ENCODE data around the gene RAB11A. TPM values are rescaled to one million over a fixed set of nuclear protein-coding genes. Genes with fewer than 3 reads are reported as not detected.
"Not testable (repeated sequence)": the region's sequence is repeated elsewhere in the genome, so short reads cannot be mapped to it uniquely, and the experiment has no call there.

Gene RAB11A
- total and polyA plus RNA-seq, 9 of the 15 experiments (the other 6 are each of a cell fraction or from before 2014, with no cell fraction given) = 129 to 369 (median 245) TPM

GRCh38 chr15:65872596-65872995 is 3.3 kb downstream of the RAB11A start:
- Histone ChIP-seq H3K4me1 (replicated peaks in 1 of 2; ENCODE audit: control insufficient read depth in 2 of 2, insufficient read depth in 2 of 2, low read length in 2 of 2) (peaks cover 11 to 12% of the 10 kb centered on the region in 2 experiments; a peak in 4 of 5 replicates), H3K36me3 (ENCODE audit: control insufficient read depth, insufficient read depth, low read length) (peaks cover 39% of the 10 kb centered on the region), H3K4me2 (ENCODE audit: insufficient read depth, low read length) (0 out of 2 replicates have a peak overlapping the region, but pooled peaks have one; percentile 96), H3K79me2 (ENCODE audit: control insufficient read depth, insufficient read depth, low read length) (peaks cover 82% of the 10 kb centered on the region)
- WGBS (ENCODE audit: insufficient coverage, low coverage, missing lambda C conversion rate) = 68% methylated on average over 5 of the region's 5 CpGs
- FAIRE-seq; intact Hi-C loops (cut with micrococcal nuclease); H3K9me3 ChIP-seq (replicated peaks; ENCODE audit: control insufficient read depth, insufficient read depth, low read depth, low read length); H4K20me1 ChIP-seq (replicated peaks; ENCODE audit: control insufficient read depth, insufficient read depth, low read length); BruUV-seq (replicated peaks); H3K9me1 ChIP-seq (ENCODE audit: control insufficient read depth, insufficient read depth, low read length); H3K4me3 ChIP-seq; ATAC-seq; H3K27me3 ChIP-seq (ENCODE audit: control insufficient read depth in 2 of 2, insufficient read depth in 2 of 2, low read length in 2 of 2); H3K9ac ChIP-seq (ENCODE audit: insufficient read depth in 1 of 2, low read depth in 2 of 2, low read length in 2 of 2); DNase-seq (ENCODE audit: extremely low read depth in 1 of 4, low spot score in 3 of 4); H2AFZ ChIP-seq (ENCODE audit: low read depth, low read length); H3K27ac ChIP-seq (ENCODE audit: extremely low read depth, low read depth, low read length): not testable (repeated sequence)
- TF ChIP-seq TBP (optimal IDR thresholded peaks at IDR 0.05; ENCODE audit: low read depth, low read length) (peak; percentile 37), PHF21A (IDR thresholded peaks at IDR 0.05; ENCODE audit: borderline replicate concordance, low read depth) (0 out of 2 replicates have a peak, but pooled peaks have one; percentile 22), KDM1A (IDR thresholded peaks at IDR 0.05) (peak; percentile 51 to 62; a peak in 3 of 4 replicates), TRIM24 (IDR thresholded peaks at IDR 0.05) (0 out of 4 replicates have a peak, but pooled peaks of 1 of the 2 experiments have one; percentile 10), FOSL1 (tag; conservative IDR thresholded peaks at IDR 0.05) (0 out of 2 replicates have a peak, but pooled peaks have one; percentile 21)
- in situ Hi-C loops (cut with MboI) = loop anchor here (25.0 kb wide), 1 partner anchor 235 kb away; no protein-coding TSS in a partner anchor
- POLR2A ChIA-PET = interaction anchor here (2.5 kb wide), 1 partner anchor 82 kb away, joined by 10 read pairs; the partner anchor contains the start of gene DENND4A
- CTCF ChIA-PET (ENCODE audit: low intra/inter-chr PET ratio) = interaction anchor here (0.6 kb wide), 1 partner anchor 47 kb away, joined by 3 read pairs; no protein-coding TSS in a partner anchor

DNA sequence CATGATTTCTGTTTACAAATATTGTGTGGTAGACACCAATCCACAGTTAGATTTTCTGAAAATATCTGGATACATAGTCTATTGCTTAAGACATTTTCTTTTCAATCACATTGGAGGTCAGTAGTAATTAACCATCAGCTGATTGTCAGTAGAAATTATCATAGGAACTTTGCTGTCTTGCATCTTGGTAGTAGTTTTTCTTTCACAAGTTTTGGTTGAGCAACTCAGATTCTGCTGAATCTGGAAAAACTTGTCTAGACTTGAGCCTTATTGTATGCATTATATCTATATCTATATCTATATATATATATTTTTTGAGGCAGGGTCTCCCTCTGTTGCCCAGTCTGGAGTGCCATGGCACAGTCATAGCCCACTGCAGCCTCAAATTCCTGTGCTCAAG is 4.0 kb downstream of the RAB11A start:
- POLR2A ChIA-PET = interaction anchor here (0.6 to 1.1 kb wide), 2 partner anchors 11 to 26 kb away, joined by 3 to 4 read pairs; no protein-coding TSS in a partner anchor
- CTCF ChIA-PET (ENCODE audit: low intra/inter-chr PET ratio) = no interaction called here
- Histone ChIP-seq H4K20me1 (replicated peaks; ENCODE audit: control insufficient read depth, insufficient read depth, low read length) (peaks cover 3% of the 10 kb centered on the region; the same call in 1 of the 2 replicates), H3K9ac (ENCODE audit: insufficient read depth in 1 of 2, low read depth in 2 of 2, low read length in 2 of 2) (no peak overlapping the region), H3K9me3 (replicated peaks; ENCODE audit: control insufficient read depth, insufficient read depth, low read depth, low read length) (no peaks in the 10 kb centered on the region), H3K27me3 (ENCODE audit: control insufficient read depth in 2 of 2, insufficient read depth in 2 of 2, low read length in 2 of 2) (no peaks in the 10 kb centered on the region), H3K79me2 (ENCODE audit: control insufficient read depth, insufficient read depth, low read length) (peaks cover 85% of the 10 kb centered on the region), H3K4me1 (replicated peaks in 1 of 2; ENCODE audit: control insufficient read depth in 2 of 2, insufficient read depth in 2 of 2, low read length in 2 of 2) (peaks cover 8 to 11% of the 10 kb centered on the region in 2 experiments; a peak in 4 of 5 replicates), H3K4me2 (ENCODE audit: insufficient read depth, low read length) (no peak overlapping the region), H3K9me1 (ENCODE audit: control insufficient read depth, insufficient read depth, low read length) (no peaks in the 10 kb centered on the region), H3K4me3 (no peak overlapping the region), H2AFZ (ENCODE audit: low read depth, low read length) (no peak overlapping the region), H3K27ac (ENCODE audit: extremely low read depth, low read depth, low read length) (no peak overlapping the region), H3K36me3 (ENCODE audit: control insufficient read depth, insufficient read depth, low read length) (peaks cover 45% of the 10 kb centered on the region)
- intact Hi-C loops (cut with micrococcal nuclease) (no loop called here), in situ Hi-C loops (cut with MboI) (loop anchor here (25.0 kb wide), 1 partner anchor 236 kb away; no protein-coding TSS in a partner anchor)
- no peak for DNase-seq (ENCODE audit: extremely low read depth in 1 of 4, low spot score in 3 of 4)
- BruUV-seq (replicated peaks) = no TSS peak
- ATAC-seq = no peak
- no peak for FAIRE-seq
- TF ChIP-seq TSHZ1 (CRISPR knock-in tag; IDR thresholded peaks at IDR 0.05) = no peak
- TF ChIP-seq, protein P1, sequence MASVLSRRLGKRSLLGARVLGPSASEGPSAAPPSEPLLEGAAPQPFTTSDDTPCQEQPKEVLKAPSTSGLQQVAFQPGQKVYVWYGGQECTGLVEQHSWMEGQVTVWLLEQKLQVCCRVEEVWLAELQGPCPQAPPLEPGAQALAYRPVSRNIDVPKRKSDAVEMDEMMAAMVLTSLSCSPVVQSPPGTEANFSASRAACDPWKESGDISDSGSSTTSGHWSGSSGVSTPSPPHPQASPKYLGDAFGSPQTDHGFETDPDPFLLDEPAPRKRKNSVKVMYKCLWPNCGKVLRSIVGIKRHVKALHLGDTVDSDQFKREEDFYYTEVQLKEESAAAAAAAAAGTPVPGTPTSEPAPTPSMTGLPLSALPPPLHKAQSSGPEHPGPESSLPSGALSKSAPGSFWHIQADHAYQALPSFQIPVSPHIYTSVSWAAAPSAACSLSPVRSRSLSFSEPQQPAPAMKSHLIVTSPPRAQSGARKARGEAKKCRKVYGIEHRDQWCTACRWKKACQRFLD (CRISPR knock-in tag; IDR thresholded peaks at IDR 0.05) = no peak
- no peak for TF ChIP-seq ARNT (IDR thresholded peaks at IDR 0.05)
- no peak for TF ChIP-seq U2AF1 (optimal IDR thresholded peaks at IDR 0.05; ENCODE audit: low read depth, low read length)
- TF ChIP-seq HSF4 (CRISPR knock-in tag; IDR thresholded peaks at IDR 0.05; ENCODE audit: borderline replicate concordance) = no peak

Data from K562 (cell line).